ENCODE results near the gene BICDL2. TPM values are rescaled to one million over a fixed set of nuclear protein-coding genes. Genes with fewer than 3 reads are reported as not detected.

BICDL2 gene
- total and polyA plus RNA-seq, 2 donors: 0.38 to 6.0 TPM

- Histone ChIP-seq H3K4me1 (ENCODE audit: control insufficient read depth in 2 of 2, insufficient read depth in 2 of 2, low read length in 2 of 2) (peaks cover 16 to 39% of the 10 kb centered on the region in 2 donors), H3K27ac (ENCODE audit: low read depth in 1 of 2, low read length in 1 of 2) (peak overlapping the region in 1 of 2 donors; percentile 14), H3K4me3 (ENCODE audit: low read length in 2 of 2) (no peak overlapping the region), H3K27me3 (ENCODE audit: control insufficient read depth in 2 of 2, insufficient read depth in 1 of 2, low read length in 1 of 2) (peaks cover 17 to 86% of the 10 kb centered on the region in 2 donors), H3K36me3 (ENCODE audit: control insufficient read depth in 2 of 2, insufficient read depth in 2 of 2, low read length in 1 of 2) (no peaks in the 10 kb centered on the region), H3K9me3 (ENCODE audit: control insufficient read depth in 2 of 2, insufficient read depth in 1 of 2, low read length in 1 of 2) (peaks cover 0 to 16% of the 10 kb centered on the region in 2 donors)
- peak in 1 of 9 donors; percentile 43 for DNase-seq (ENCODE audit: low read depth in 6 of 9, low spot score in 9 of 9)
- WGBS: 59% methylated on average over 19 of the region's 19 CpGs
These were observed 24.5 kb downstream of the BICDL2 start for GRCh38 chr16:3012246-3012645.

GRCh38 chr16:3010510-3010909 lies 26.2 kb downstream of the BICDL2 start:
- 95% methylated on average over 8 of the region's 8 CpGs for WGBS
- Histone ChIP-seq H3K27ac (ENCODE audit: low read depth in 1 of 2, low read length in 1 of 2) (no peak overlapping the region), H3K4me1 (ENCODE audit: control insufficient read depth in 2 of 2, insufficient read depth in 2 of 2, low read length in 2 of 2) (peaks cover 21 to 55% of the 10 kb centered on the region in 2 donors), H3K36me3 (ENCODE audit: control insufficient read depth in 2 of 2, insufficient read depth in 2 of 2, low read length in 1 of 2) (no peaks in the 10 kb centered on the region), H3K4me3 (ENCODE audit: low read length in 2 of 2) (no peak overlapping the region), H3K27me3 (ENCODE audit: control insufficient read depth in 2 of 2, insufficient read depth in 1 of 2, low read length in 1 of 2) (peaks cover 18 to 84% of the 10 kb centered on the region in 2 donors), H3K9me3 (ENCODE audit: control insufficient read depth in 2 of 2, insufficient read depth in 1 of 2, low read length in 1 of 2) (peaks cover 0 to 14% of the 10 kb centered on the region in 2 donors)
- no peak for DNase-seq (ENCODE audit: low read depth in 6 of 9, low spot score in 9 of 9)

- peaks cover 24 to 58% of the 10 kb centered on the region in 2 donors for H3K4me1 ChIP-seq (ENCODE audit: control insufficient read depth in 2 of 2, insufficient read depth in 2 of 2, low read length in 2 of 2)
- no peaks in the 10 kb centered on the region for H3K36me3 ChIP-seq (ENCODE audit: control insufficient read depth in 2 of 2, insufficient read depth in 2 of 2, low read length in 1 of 2)
- DNase-seq (ENCODE audit: low read depth in 6 of 9, low spot score in 9 of 9): no peak
- H3K27me3 ChIP-seq (ENCODE audit: control insufficient read depth in 2 of 2, insufficient read depth in 1 of 2, low read length in 1 of 2): peaks cover 20 to 85% of the 10 kb centered on the region in 2 donors
- H3K9me3 ChIP-seq (ENCODE audit: control insufficient read depth in 2 of 2, insufficient read depth in 1 of 2, low read length in 1 of 2): peaks cover 0 to 14% of the 10 kb centered on the region in 2 donors
- H3K27ac ChIP-seq (ENCODE audit: low read depth in 1 of 2, low read length in 1 of 2): no peak overlapping the region
- 91% methylated on average over 21 of the region's 21 CpGs for WGBS
- no peak overlapping the region for H3K4me3 ChIP-seq (ENCODE audit: low read length in 2 of 2)
These were observed 27.0 kb downstream of the BICDL2 start for GRCh38 chr16:3009568-3010390.

DNA sequence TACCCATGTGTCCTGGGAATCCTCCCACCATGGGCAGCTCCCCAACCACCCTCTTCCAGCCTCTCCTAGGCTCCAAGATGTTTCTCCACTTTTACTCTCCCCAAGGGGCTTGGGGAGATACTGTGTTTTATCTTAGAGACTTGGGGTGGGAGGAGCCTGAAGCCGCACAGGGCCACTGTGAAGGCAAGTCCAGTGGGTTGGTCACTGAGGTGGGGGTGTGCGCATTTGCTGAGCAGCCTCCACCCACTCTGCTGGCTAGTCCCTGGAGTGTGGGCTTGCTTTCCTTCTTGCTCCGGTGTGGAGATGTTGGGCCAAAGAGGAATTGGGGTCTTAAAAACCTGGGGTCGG lies 28.1 kb downstream of the BICDL2 start:
- H3K36me3 ChIP-seq (ENCODE audit: control insufficient read depth in 2 of 2, insufficient read depth in 2 of 2, low read length in 1 of 2): no peaks in the 10 kb centered on the region
- H3K27me3 ChIP-seq (ENCODE audit: control insufficient read depth in 2 of 2, insufficient read depth in 1 of 2, low read length in 1 of 2): peaks cover 19 to 76% of the 10 kb centered on the region in 2 donors
- no peak for DNase-seq (ENCODE audit: low read depth in 6 of 9, low spot score in 9 of 9)
- 91% methylated on average over 4 of the region's 4 CpGs for WGBS
- H3K4me3 ChIP-seq (ENCODE audit: low read length in 2 of 2): no peak overlapping the region
- H3K27ac ChIP-seq (ENCODE audit: low read depth in 1 of 2, low read length in 1 of 2): no peak overlapping the region
- H3K9me3 ChIP-seq (ENCODE audit: control insufficient read depth in 2 of 2, insufficient read depth in 1 of 2, low read length in 1 of 2): peaks cover 0 to 14% of the 10 kb centered on the region in 2 donors
- H3K4me1 ChIP-seq (ENCODE audit: control insufficient read depth in 2 of 2, insufficient read depth in 2 of 2, low read length in 2 of 2): peaks cover 25 to 59% of the 10 kb centered on the region in 2 donors

- WGBS: 5% methylated on average over 17 of the region's 17 CpGs
- H3K27ac ChIP-seq (ENCODE audit: low read depth in 1 of 2, low read length in 1 of 2): peak overlapping the region in 1 of 2 donors; percentile 36
- no peak overlapping the region for H3K4me3 ChIP-seq (ENCODE audit: low read length in 2 of 2)
- peaks cover 0 to 14% of the 10 kb centered on the region in 2 donors for H3K9me3 ChIP-seq (ENCODE audit: control insufficient read depth in 2 of 2, insufficient read depth in 1 of 2, low read length in 1 of 2)
- peaks cover 15 to 73% of the 10 kb centered on the region in 2 donors for H3K27me3 ChIP-seq (ENCODE audit: control insufficient read depth in 2 of 2, insufficient read depth in 1 of 2, low read length in 1 of 2)
- H3K4me1 ChIP-seq (ENCODE audit: control insufficient read depth in 2 of 2, insufficient read depth in 2 of 2, low read length in 2 of 2): peaks cover 25 to 61% of the 10 kb centered on the region in 2 donors
- H3K36me3 ChIP-seq (ENCODE audit: control insufficient read depth in 2 of 2, insufficient read depth in 2 of 2, low read length in 1 of 2): no peaks in the 10 kb centered on the region
- DNase-seq (ENCODE audit: low read depth in 6 of 9, low spot score in 9 of 9): peak in 1 of 9 donors; percentile 54
These were observed 28.6 kb downstream of the BICDL2 start for GRCh38 chr16:3007957-3008689.

DNA sequence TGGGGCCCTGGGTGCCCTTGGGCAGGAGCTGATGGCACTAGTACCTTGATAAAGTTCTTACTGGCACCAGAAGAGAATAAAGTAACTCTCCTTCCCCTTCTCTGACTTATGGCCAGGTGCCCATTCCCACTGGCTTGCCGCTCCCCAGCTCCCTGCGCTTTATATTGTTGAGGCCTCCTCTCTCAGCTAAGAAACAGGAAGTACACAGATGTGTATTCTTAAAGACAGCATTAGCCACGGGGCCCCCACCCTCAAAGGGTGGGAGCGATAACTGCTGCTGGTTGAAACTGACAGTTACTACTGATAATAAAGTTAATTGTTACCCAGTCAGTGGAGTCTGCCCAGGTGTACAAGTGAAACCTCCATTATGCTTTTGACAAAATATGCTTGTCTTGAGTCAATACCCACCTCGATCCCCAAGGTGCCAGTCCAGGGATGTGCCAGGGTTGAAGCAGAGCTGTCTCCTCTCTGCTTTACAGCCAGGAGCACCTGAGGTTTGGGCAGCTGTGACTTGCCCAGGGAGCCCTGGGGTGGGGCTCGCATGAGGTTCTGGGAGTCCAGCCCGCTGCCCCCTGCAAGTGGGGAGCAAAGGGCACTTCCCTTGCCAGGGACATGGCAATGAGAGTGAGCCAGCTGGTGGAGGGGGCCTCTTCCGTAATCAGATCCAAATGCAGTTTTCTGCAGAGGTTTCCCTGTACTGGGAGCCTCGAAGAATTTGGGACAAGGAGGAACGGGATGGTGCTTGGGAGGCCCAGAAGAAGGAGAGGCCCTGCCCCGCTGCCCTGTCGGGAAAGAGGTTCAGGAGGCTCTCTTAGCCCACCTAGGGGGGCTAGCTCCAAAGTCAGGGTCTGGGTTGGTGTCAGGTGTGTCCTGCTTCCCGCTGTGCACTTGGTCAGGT lies 29.4 kb downstream of the BICDL2 start:
- H3K27ac ChIP-seq (ENCODE audit: low read depth in 1 of 2, low read length in 1 of 2): peak overlapping the region in 1 of 2 donors; percentile 50
- H3K27me3 ChIP-seq (ENCODE audit: control insufficient read depth in 2 of 2, insufficient read depth in 1 of 2, low read length in 1 of 2): peaks cover 12 to 65% of the 10 kb centered on the region in 2 donors
- peak in 1 of 9 donors; percentile 56 for DNase-seq (ENCODE audit: low read depth in 6 of 9, low spot score in 9 of 9)

DNA sequence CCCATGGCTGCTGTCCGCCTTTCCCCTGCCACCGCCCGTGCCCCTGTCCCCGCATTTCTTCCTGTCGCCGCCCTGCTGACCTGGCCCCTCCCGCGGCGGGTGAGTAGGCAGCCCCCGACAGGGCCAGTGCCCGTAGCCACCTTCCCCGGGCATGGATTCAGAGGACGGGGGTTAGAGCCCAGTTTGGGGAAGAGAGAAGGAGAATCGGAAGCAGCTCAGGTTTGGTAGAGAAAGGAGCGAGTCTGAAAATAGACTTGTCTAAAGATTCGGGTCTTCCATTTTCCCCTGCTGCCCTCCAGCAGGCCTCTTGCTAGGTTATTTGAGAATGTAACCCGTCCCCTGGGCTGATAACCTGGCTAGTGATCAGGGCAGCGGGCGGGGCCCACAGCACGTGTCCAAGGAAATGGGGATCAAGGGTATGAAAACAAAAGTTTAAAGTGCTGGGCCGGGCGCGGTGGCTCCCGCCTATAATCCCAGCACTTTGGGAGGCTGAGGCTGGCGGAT lies 31.9 kb downstream of the BICDL2 start:
- no peak overlapping the region for H3K27ac ChIP-seq (ENCODE audit: low read depth in 1 of 2, low read length in 1 of 2)
- 28% methylated on average over 25 of the region's 25 CpGs for WGBS

More for the DNA sequence above, 29.4 kb downstream of the BICDL2 start:
- 25% methylated on average over 13 of the region's 13 CpGs for WGBS
- no peaks in the 10 kb centered on the region for H3K36me3 ChIP-seq (ENCODE audit: control insufficient read depth in 2 of 2, insufficient read depth in 2 of 2, low read length in 1 of 2)
- peaks cover 0 to 14% of the 10 kb centered on the region in 2 donors for H3K9me3 ChIP-seq (ENCODE audit: control insufficient read depth in 2 of 2, insufficient read depth in 1 of 2, low read length in 1 of 2)
- peaks cover 23 to 52% of the 10 kb centered on the region in 2 donors for H3K4me1 ChIP-seq (ENCODE audit: control insufficient read depth in 2 of 2, insufficient read depth in 2 of 2, low read length in 2 of 2)
- H3K4me3 ChIP-seq (ENCODE audit: low read length in 2 of 2): no peak overlapping the region

DNA sequence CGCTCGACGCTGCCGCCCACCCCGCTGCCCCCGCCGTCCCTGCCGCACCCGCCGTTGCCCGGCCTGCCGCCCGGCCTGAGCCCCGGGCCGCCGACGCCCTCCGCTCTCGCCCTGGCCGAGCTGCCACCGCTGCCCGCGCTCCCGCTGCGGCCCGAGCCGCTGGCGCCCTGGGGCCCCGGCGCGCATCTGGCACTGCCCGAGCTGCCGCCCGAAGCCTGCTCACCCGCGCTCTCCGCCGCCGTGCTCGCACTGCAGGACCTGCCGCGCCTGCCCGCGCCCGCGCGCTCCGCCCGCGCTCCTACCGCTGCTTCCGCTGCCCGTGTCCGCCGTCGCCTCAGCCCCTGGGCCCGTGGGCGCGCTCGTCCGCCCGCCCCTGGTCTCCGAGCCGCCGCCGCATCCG lies 32.4 kb downstream of the BICDL2 start:
- H3K4me1 ChIP-seq (ENCODE audit: control insufficient read depth in 2 of 2, insufficient read depth in 2 of 2, low read length in 2 of 2): peaks cover 23 to 42% of the 10 kb centered on the region in 2 donors
- peaks cover 7 to 62% of the 10 kb centered on the region in 2 donors for H3K27me3 ChIP-seq (ENCODE audit: control insufficient read depth in 2 of 2, insufficient read depth in 1 of 2, low read length in 1 of 2)
- H3K9me3 ChIP-seq (ENCODE audit: control insufficient read depth in 2 of 2, insufficient read depth in 1 of 2, low read length in 1 of 2): peaks cover 0 to 4% of the 10 kb centered on the region in 2 donors
- no peak for DNase-seq (ENCODE audit: low read depth in 6 of 9, low spot score in 9 of 9)
- under 1% methylated on average over 62 of the region's 67 CpGs for WGBS
- H3K4me3 ChIP-seq (ENCODE audit: low read length in 2 of 2): peak overlapping the region in 1 of 2 donors; percentile 61
- no peaks in the 10 kb centered on the region for H3K36me3 ChIP-seq (ENCODE audit: control insufficient read depth in 2 of 2, insufficient read depth in 2 of 2, low read length in 1 of 2)
- H3K27ac ChIP-seq (ENCODE audit: low read depth in 1 of 2, low read length in 1 of 2): no peak overlapping the region

More for the DNA sequence above, 31.9 kb downstream of the BICDL2 start:
- no peak for DNase-seq (ENCODE audit: low read depth in 6 of 9, low spot score in 9 of 9)
- H3K36me3 ChIP-seq (ENCODE audit: control insufficient read depth in 2 of 2, insufficient read depth in 2 of 2, low read length in 1 of 2): no peaks in the 10 kb centered on the region
- H3K4me3 ChIP-seq (ENCODE audit: low read length in 2 of 2): peak overlapping the region; percentile 24 to 61
- peaks cover 23 to 42% of the 10 kb centered on the region in 2 donors for H3K4me1 ChIP-seq (ENCODE audit: control insufficient read depth in 2 of 2, insufficient read depth in 2 of 2, low read length in 2 of 2)
- peaks cover 7 to 62% of the 10 kb centered on the region in 2 donors for H3K27me3 ChIP-seq (ENCODE audit: control insufficient read depth in 2 of 2, insufficient read depth in 1 of 2, low read length in 1 of 2)
- H3K9me3 ChIP-seq (ENCODE audit: control insufficient read depth in 2 of 2, insufficient read depth in 1 of 2, low read length in 1 of 2): peaks cover 0 to 4% of the 10 kb centered on the region in 2 donors
